ENCODE measurements around the gene USF1.

DNA sequence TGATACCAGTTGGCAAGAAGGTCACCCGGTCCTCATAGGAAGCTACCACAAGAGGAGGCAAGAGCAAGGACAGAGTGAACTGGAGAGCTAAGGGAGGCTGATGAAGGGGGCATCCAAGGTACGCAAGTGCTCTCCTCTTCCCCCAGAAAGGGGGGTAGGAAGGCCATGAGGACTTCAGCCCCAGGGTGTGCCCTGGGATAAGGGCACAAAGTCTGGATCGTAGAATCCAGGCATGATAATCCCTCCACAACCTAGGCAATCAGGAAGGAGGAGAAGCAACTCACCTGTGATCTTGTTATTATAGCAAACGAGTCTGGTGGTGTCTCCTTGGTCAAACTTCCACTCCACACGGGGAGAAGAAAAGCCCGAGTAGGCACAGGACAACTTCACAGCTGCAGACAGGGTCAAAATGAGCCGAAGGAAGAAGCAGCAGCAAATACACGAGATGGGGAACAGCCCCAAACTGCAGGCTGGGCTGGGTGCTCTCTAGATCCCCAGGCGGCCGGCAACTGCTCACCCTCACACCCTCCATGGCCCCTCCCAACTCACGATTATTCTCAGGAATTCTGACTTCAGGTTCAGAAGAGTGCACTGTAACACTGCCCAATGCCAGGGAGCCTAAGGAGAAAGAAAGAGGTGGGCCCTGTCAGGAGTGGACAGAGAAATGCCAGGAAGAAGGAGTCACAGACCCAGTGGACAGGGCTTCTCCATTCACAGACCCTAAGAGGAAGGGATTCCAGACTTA is 44.9 kb downstream of the USF1 start:
- TF ChIP-seq, protein P1, sequence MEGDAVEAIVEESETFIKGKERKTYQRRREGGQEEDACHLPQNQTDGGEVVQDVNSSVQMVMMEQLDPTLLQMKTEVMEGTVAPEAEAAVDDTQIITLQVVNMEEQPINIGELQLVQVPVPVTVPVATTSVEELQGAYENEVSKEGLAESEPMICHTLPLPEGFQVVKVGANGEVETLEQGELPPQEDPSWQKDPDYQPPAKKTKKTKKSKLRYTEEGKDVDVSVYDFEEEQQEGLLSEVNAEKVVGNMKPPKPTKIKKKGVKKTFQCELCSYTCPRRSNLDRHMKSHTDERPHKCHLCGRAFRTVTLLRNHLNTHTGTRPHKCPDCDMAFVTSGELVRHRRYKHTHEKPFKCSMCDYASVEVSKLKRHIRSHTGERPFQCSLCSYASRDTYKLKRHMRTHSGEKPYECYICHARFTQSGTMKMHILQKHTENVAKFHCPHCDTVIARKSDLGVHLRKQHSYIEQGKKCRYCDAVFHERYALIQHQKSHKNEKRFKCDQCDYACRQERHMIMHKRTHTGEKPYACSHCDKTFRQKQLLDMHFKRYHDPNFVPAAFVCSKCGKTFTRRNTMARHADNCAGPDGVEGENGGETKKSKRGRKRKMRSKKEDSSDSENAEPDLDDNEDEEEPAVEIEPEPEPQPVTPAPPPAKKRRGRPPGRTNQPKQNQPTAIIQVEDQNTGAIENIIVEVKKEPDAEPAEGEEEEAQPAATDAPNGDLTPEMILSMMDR (IDR thresholded peaks at IDR 0.05; ENCODE audit: insufficient read depth, low read depth, low read length), result no peak
- no peak for TF ChIP-seq EZH2 (IDR thresholded peaks at IDR 0.05; ENCODE audit: insufficient read depth, low read length)

All from astrocyte (in vitro differentiated cells and primary cell).